ENCODE data around the gene GPR17. TPM values are rescaled to one million over a fixed set of nuclear protein-coding genes. Genes with fewer than 3 reads are reported as not detected.
A peak's percentile ranks its signal among the peaks of the same experiment; 100 is the strongest.

The GPR17 gene
- total and polyA plus RNA-seq, 9 of the 15 experiments (the other 6 are each of a cell fraction or from before 2014, with no cell fraction given), result not detected

DNA sequence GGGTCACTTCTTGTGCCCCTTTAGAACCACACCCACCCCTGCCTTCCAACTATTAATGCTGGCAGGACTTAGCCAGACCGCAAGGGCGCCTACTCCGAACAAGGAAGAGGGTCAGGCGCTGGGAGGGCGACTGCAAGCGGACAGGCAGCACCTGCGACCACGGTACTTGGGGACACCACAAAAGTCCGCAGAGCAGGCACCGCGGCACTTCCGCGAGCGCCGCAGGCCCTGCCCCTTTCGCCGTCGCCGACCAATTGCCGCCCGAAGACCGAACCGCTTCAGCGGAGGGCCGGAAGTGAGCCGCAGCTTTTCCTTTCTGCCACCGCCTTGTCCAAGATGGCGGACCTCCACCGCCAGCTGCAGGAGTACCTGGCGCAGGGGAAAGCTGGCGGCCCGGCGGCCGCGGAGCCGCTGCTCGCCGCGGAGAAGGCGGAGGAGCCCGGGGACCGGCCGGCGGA lies 55.3 kb downstream of the GPR17 start, which contains the start of gene SFT2D3 (continued):
- TF ChIP-seq, protein P1, sequence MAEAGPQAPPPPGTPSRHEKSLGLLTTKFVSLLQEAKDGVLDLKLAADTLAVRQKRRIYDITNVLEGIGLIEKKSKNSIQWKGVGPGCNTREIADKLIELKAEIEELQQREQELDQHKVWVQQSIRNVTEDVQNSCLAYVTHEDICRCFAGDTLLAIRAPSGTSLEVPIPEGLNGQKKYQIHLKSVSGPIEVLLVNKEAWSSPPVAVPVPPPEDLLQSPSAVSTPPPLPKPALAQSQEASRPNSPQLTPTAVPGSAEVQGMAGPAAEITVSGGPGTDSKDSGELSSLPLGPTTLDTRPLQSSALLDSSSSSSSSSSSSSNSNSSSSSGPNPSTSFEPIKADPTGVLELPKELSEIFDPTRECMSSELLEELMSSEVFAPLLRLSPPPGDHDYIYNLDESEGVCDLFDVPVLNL (CRISPR knock-in tag; IDR thresholded peaks at IDR 0.05; ENCODE audit: low read depth), result no peak
- TF ChIP-seq MEIS2 (IDR thresholded peaks at IDR 0.05; ENCODE audit: partially characterized antibody), result no peak
- TF ChIP-seq C11orf30 (IDR thresholded peaks at IDR 0.05; ENCODE audit: low read depth), result no peak
- TF ChIP-seq SRSF3 (IDR thresholded peaks at IDR 0.05; ENCODE audit: insufficient read depth, low read length), result no peak
- TF ChIP-seq CEBPG (CRISPR knock-in tag; IDR thresholded peaks at IDR 0.05), result 0 out of 2 replicates have a peak, but pooled peaks have one; percentile 10
- no peak for TF ChIP-seq CEBPG (tag; conservative IDR thresholded peaks at IDR 0.05 in 1 of 2, IDR thresholded peaks at IDR 0.05 in 1 of 2)
- TF ChIP-seq, protein P2, sequence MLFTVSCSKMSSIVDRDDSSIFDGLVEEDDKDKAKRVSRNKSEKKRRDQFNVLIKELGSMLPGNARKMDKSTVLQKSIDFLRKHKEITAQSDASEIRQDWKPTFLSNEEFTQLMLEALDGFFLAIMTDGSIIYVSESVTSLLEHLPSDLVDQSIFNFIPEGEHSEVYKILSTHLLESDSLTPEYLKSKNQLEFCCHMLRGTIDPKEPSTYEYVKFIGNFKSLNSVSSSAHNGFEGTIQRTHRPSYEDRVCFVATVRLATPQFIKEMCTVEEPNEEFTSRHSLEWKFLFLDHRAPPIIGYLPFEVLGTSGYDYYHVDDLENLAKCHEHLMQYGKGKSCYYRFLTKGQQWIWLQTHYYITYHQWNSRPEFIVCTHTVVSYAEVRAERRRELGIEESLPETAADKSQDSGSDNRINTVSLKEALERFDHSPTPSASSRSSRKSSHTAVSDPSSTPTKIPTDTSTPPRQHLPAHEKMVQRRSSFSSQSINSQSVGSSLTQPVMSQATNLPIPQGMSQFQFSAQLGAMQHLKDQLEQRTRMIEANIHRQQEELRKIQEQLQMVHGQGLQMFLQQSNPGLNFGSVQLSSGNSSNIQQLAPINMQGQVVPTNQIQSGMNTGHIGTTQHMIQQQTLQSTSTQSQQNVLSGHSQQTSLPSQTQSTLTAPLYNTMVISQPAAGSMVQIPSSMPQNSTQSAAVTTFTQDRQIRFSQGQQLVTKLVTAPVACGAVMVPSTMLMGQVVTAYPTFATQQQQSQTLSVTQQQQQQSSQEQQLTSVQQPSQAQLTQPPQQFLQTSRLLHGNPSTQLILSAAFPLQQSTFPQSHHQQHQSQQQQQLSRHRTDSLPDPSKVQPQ (CRISPR knock-in tag; IDR thresholded peaks at IDR 0.05; ENCODE audit: borderline replicate concordance), result no peak
- TF ChIP-seq, protein P3, sequence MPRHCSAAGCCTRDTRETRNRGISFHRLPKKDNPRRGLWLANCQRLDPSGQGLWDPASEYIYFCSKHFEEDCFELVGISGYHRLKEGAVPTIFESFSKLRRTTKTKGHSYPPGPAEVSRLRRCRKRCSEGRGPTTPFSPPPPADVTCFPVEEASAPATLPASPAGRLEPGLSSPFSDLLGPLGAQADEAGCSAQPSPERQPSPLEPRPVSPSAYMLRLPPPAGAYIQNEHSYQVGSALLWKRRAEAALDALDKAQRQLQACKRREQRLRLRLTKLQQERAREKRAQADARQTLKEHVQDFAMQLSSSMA (CRISPR knock-in tag; IDR thresholded peaks at IDR 0.05), result no peak
- TF ChIP-seq, protein P4, sequence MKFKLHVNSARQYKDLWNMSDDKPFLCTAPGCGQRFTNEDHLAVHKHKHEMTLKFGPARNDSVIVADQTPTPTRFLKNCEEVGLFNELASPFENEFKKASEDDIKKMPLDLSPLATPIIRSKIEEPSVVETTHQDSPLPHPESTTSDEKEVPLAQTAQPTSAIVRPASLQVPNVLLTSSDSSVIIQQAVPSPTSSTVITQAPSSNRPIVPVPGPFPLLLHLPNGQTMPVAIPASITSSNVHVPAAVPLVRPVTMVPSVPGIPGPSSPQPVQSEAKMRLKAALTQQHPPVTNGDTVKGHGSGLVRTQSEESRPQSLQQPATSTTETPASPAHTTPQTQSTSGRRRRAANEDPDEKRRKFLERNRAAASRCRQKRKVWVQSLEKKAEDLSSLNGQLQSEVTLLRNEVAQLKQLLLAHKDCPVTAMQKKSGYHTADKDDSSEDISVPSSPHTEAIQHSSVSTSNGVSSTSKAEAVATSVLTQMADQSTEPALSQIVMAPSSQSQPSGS (CRISPR knock-in tag; IDR thresholded peaks at IDR 0.05), result no peak
- TF ChIP-seq MCM5 (IDR thresholded peaks at IDR 0.05; ENCODE audit: low read depth), result no peak
- TF ChIP-seq KLF10 (CRISPR knock-in tag; IDR thresholded peaks at IDR 0.05), result no peak
- TF ChIP-seq, protein P5, sequence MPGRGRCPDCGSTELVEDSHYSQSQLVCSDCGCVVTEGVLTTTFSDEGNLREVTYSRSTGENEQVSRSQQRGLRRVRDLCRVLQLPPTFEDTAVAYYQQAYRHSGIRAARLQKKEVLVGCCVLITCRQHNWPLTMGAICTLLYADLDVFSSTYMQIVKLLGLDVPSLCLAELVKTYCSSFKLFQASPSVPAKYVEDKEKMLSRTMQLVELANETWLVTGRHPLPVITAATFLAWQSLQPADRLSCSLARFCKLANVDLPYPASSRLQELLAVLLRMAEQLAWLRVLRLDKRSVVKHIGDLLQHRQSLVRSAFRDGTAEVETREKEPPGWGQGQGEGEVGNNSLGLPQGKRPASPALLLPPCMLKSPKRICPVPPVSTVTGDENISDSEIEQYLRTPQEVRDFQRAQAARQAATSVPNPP (IDR thresholded peaks at IDR 0.05; ENCODE audit: borderline replicate concordance, insufficient read depth, insufficient read length), result no peak
- no peak for TF ChIP-seq ZNF175 (CRISPR knock-in tag; IDR thresholded peaks at IDR 0.05; ENCODE audit: low read depth)
- TF ChIP-seq DNMT1 (IDR thresholded peaks at IDR 0.05), result no peak
- TF ChIP-seq GABPB1 (CRISPR knock-in tag; IDR thresholded peaks at IDR 0.05), result peak; percentile 86
- peak; percentile 73; the same call in 1 of the 2 replicates for TF ChIP-seq HNRNPL (IDR thresholded peaks at IDR 0.05; ENCODE audit: low read depth, low read length)
- no peak for TF ChIP-seq ZNF212 (CRISPR knock-in tag; IDR thresholded peaks at IDR 0.05)
- TF ChIP-seq TEAD2 (tag; IDR thresholded peaks at IDR 0.05), result no peak
- no peak for TF ChIP-seq ETV6 (IDR thresholded peaks at IDR 0.05; ENCODE audit: borderline replicate concordance in 1 of 2, low read depth in 2 of 2, low read length in 1 of 2)
- TF ChIP-seq ETV6 (CRISPR knock-in tag; IDR thresholded peaks at IDR 0.05; ENCODE audit: borderline replicate concordance), result no peak
- TF ChIP-seq, protein P6, sequence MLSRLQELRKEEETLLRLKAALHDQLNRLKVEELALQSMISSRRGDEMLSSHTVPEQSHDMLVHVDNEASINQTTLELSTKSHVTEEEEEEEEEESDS (CRISPR knock-in tag; IDR thresholded peaks at IDR 0.05), result no peak
- no peak for TF ChIP-seq ZNF76 (CRISPR knock-in tag; IDR thresholded peaks at IDR 0.05; ENCODE audit: borderline replicate concordance)

Measured in K562 (cell line).